ENCODE results near the gene AIP. TPM values are rescaled to one million over a fixed set of nuclear protein-coding genes. Genes with fewer than 3 reads are reported as not detected.

The AIP gene
- total RNA-seq, 2 experiments from 2014 or later = 160 to 169 TPM

- ChIA-PET POLR2A (interaction anchor here (1.4 to 7.2 kb wide), 3 partner anchors 16 to 92 kb away, joined by 5 to 67 read pairs (median 21); partner anchors contain the start of genes PITPNM1 and PTPRCAP), CTCF (interaction anchor here (2.3 kb wide), 1 partner anchor 17 kb away, joined by 10 read pairs; the partner anchor contains the start of gene PITPNM1)
- peak overlapping the region; percentile 34 for H3K4me3 Mint-ChIP-seq
- no peak for DNase-seq
- intact Hi-C loops (cut with micrococcal nuclease) = loop anchor here (5.0 to 10.0 kb wide), 3 partner anchors 202 to 375 kb away; partner anchors contain the start of genes ANKRD13D and KDM2A
- H3K27me3 Mint-ChIP-seq = no peaks in the 10 kb centered on the region
- peak overlapping the region; percentile 99 for H3K27ac Mint-ChIP-seq
- peaks cover 64% of the 10 kb centered on the region for H3K36me3 Mint-ChIP-seq
- no peaks in the 10 kb centered on the region for H3K9me3 Mint-ChIP-seq
- peaks cover 58% of the 10 kb centered on the region for H3K4me1 Mint-ChIP-seq (ENCODE audit: low read depth)
Observed at GRCh38 chr11:67489203-67489884, 6.5 kb downstream of the AIP start.

GRCh38 chr11:67489885-67490726 lies 7.3 kb downstream of the AIP start:
- peak overlapping the region; percentile 85 for H3K27ac Mint-ChIP-seq
- H3K9me3 Mint-ChIP-seq = no peaks in the 10 kb centered on the region
- H3K36me3 Mint-ChIP-seq = peaks cover 57% of the 10 kb centered on the region
- peaks cover 50% of the 10 kb centered on the region for H3K4me1 Mint-ChIP-seq (ENCODE audit: low read depth)
- peak overlapping the region; percentile 34 for H3K4me3 Mint-ChIP-seq
- POLR2A ChIA-PET = interaction anchor here (1.1 to 4.2 kb wide), 5 partner anchors 15 to 86 kb away, joined by 3 to 21 read pairs (median 6); partner anchors contain the start of genes PITPNM1, PTPRCAP and TMEM134
- intact Hi-C loops (cut with micrococcal nuclease) = loop anchor here (5.0 to 10.0 kb wide), 3 partner anchors 203 to 375 kb away; partner anchors contain the start of genes ANKRD13D and KDM2A
- no peak for DNase-seq
- CTCF ChIA-PET = no interaction called here
- no peaks in the 10 kb centered on the region for H3K27me3 Mint-ChIP-seq

- CTCF ChIA-PET = no interaction called here
- POLR2A ChIA-PET = interaction anchor here (1.1 to 4.2 kb wide), 5 partner anchors 14 to 86 kb away, joined by 3 to 21 read pairs (median 6); partner anchors contain the start of genes PITPNM1, PTPRCAP and TMEM134
Observed at GRCh38 chr11:67490727-67491065, 7.9 kb downstream of the AIP start.

GRCh38 chr11:67491276-67492068 lies 8.6 kb downstream of the AIP start:
- Mint-ChIP-seq H3K9me3 (no peaks in the 10 kb centered on the region), H3K4me3 (no peak overlapping the region), H3K27me3 (no peaks in the 10 kb centered on the region), H3K27ac (peak overlapping the region; percentile 69), H3K36me3 (peaks cover 54% of the 10 kb centered on the region), H3K4me1 (ENCODE audit: low read depth) (peaks cover 41% of the 10 kb centered on the region)
- POLR2A ChIA-PET = interaction anchor here (1.1 to 2.6 kb wide), 5 partner anchors 23 to 87 kb away, joined by 3 to 9 read pairs (median 6); partner anchors contain the start of genes PTPRCAP and TMEM134
- CTCF ChIA-PET = no interaction called here
- intact Hi-C loops (cut with micrococcal nuclease) = no loop called here
- DNase-seq = no peak

More at GRCh38 chr11:67490727-67491065, 7.9 kb downstream of the AIP start:
- intact Hi-C loops (cut with micrococcal nuclease) = no loop called here
- Mint-ChIP-seq H3K36me3 (peaks cover 56% of the 10 kb centered on the region), H3K27me3 (no peaks in the 10 kb centered on the region), H3K4me1 (ENCODE audit: low read depth) (peaks cover 49% of the 10 kb centered on the region), H3K4me3 (no peak overlapping the region), H3K9me3 (no peaks in the 10 kb centered on the region), H3K27ac (peak overlapping the region; percentile 69)
- DNase-seq = no peak

- POLR2A ChIA-PET = interaction anchor here (2.0 to 2.6 kb wide), 3 partner anchors 24 to 55 kb away, joined by 6 to 9 read pairs (median 6); partner anchors contain the start of genes PTPRCAP and TMEM134
- CTCF ChIA-PET = no interaction called here
- no peak overlapping the region for H3K4me3 Mint-ChIP-seq
- H3K27ac Mint-ChIP-seq = no peak overlapping the region
- no peaks in the 10 kb centered on the region for H3K9me3 Mint-ChIP-seq
- intact Hi-C loops (cut with micrococcal nuclease) = no loop called here
- peaks cover 54% of the 10 kb centered on the region for H3K36me3 Mint-ChIP-seq
- DNase-seq = no peak
- peaks cover 34% of the 10 kb centered on the region for H3K4me1 Mint-ChIP-seq (ENCODE audit: low read depth)
- H3K27me3 Mint-ChIP-seq = no peaks in the 10 kb centered on the region
Observed at GRCh38 chr11:67492069-67492727, 9.4 kb downstream of the AIP start.

- no peaks in the 10 kb centered on the region for H3K27me3 Mint-ChIP-seq
- POLR2A ChIA-PET = interaction anchor here (2.0 to 2.6 kb wide), 2 partner anchors 25 to 54 kb away, joined by 6 to 9 read pairs; partner anchors contain the start of gene TMEM134
- CTCF ChIA-PET = no interaction called here
- intact Hi-C loops (cut with micrococcal nuclease) = no loop called here
- DNase-seq = peak; percentile 49
- no peaks in the 10 kb centered on the region for H3K9me3 Mint-ChIP-seq
- peaks cover 26% of the 10 kb centered on the region for H3K4me1 Mint-ChIP-seq (ENCODE audit: low read depth)
- H3K4me3 Mint-ChIP-seq = no peak overlapping the region
- no peak overlapping the region for H3K27ac Mint-ChIP-seq
- H3K36me3 Mint-ChIP-seq = peaks cover 56% of the 10 kb centered on the region
Observed at GRCh38 chr11:67492801-67493547, 10.1 kb downstream of the AIP start.

GRCh38 chr11:67493548-67494370 lies 10.9 kb downstream of the AIP start:
- POLR2A ChIA-PET = no interaction called here
- intact Hi-C loops (cut with micrococcal nuclease) = no loop called here
- CTCF ChIA-PET = no interaction called here
- Mint-ChIP-seq H3K4me1 (ENCODE audit: low read depth) (peaks cover 18% of the 10 kb centered on the region), H3K27ac (no peak overlapping the region), H3K9me3 (no peaks in the 10 kb centered on the region), H3K36me3 (peaks cover 50% of the 10 kb centered on the region), H3K27me3 (no peaks in the 10 kb centered on the region), H3K4me3 (no peak overlapping the region)
- DNase-seq = no peak

GRCh38 chr11:67494371-67495233 lies 11.8 kb downstream of the AIP start:
- intact Hi-C loops (cut with micrococcal nuclease) = no loop called here
- H3K4me1 Mint-ChIP-seq (ENCODE audit: low read depth) = peaks cover 11% of the 10 kb centered on the region
- POLR2A ChIA-PET = no interaction called here
- DNase-seq = no peak
- H3K27ac Mint-ChIP-seq = no peak overlapping the region
- H3K9me3 Mint-ChIP-seq = no peaks in the 10 kb centered on the region
- H3K27me3 Mint-ChIP-seq = no peaks in the 10 kb centered on the region
- CTCF ChIA-PET = no interaction called here
- peaks cover 47% of the 10 kb centered on the region for H3K36me3 Mint-ChIP-seq
- H3K4me3 Mint-ChIP-seq = no peak overlapping the region

- no peaks in the 10 kb centered on the region for H3K27me3 Mint-ChIP-seq
- peaks cover 5% of the 10 kb centered on the region for H3K4me1 Mint-ChIP-seq (ENCODE audit: low read depth)
- no peaks in the 10 kb centered on the region for H3K9me3 Mint-ChIP-seq
- intact Hi-C loops (cut with micrococcal nuclease) = no loop called here
- ChIA-PET CTCF (no interaction called here), POLR2A (no interaction called here)
- no peak for DNase-seq
- H3K36me3 Mint-ChIP-seq = peaks cover 45% of the 10 kb centered on the region
- no peak overlapping the region for H3K27ac Mint-ChIP-seq
- no peak overlapping the region for H3K4me3 Mint-ChIP-seq
Observed at GRCh38 chr11:67495234-67496005, 12.6 kb downstream of the AIP start.
